GM23338 (cell line): ENCODE results near the gene SP8. TPM values are rescaled to one million over a fixed set of nuclear protein-coding genes. Genes with fewer than 3 reads are reported as not detected.

Experiments used
- ATAC-seq: fragments of 200-7000 bp; cut with Tn5 transposase; 3 replicates; pipeline ENCODE4 v1.9.1; 2020
- DNase-seq: peaks from one replicate; pipeline ENCODE4 v3.0.0-alpha.2; 2015; ENCODE audit warnings: low spot score
- H2AFZ ChIP-seq: fragments of 200-600 bp; sonication (generic); 2 replicates; pipeline ENCODE4 v1.8.0; 2016; ENCODE audit warnings: antibody characterized with exemption, mild to moderate bottlenecking, moderate library complexity
- H3F3A ChIP-seq: fragments of 200-600 bp; sonication (generic); replicated peaks from 2 replicates; pipeline ENCODE4 v1.8.0; 2017; ENCODE audit warnings: antibody characterized with exemption, mixed run types, low read depth
- H3K27ac ChIP-seq: fragments of 200-600 bp; sonication (generic); 2 replicates; pipeline ENCODE4 v1.6.1; 2016; ENCODE audit warnings: low read depth
- H3K27me3 ChIP-seq: fragments of 200-600 bp; sonication (generic); 2 replicates; pipeline ENCODE4 v1.8.0; 2016; ENCODE audit warnings: mild to moderate bottlenecking, mixed run types, moderate library complexity; ENCODE audit not compliant: insufficient read depth
- H3K36me3 ChIP-seq: fragments of 200-600 bp; sonication (generic); 2 replicates; pipeline ENCODE4 v1.8.0; 2016; ENCODE audit warnings: mild to moderate bottlenecking; ENCODE audit not compliant: insufficient read depth
- H3K4me1 ChIP-seq: fragments of 200-600 bp; sonication (generic); 2 replicates; pipeline ENCODE4 v1.8.0; 2016; ENCODE audit warnings: mild to moderate bottlenecking, moderate library complexity; ENCODE audit not compliant: insufficient read depth
- H3K4me2 ChIP-seq: fragments of 200-600 bp; sonication (generic); 2 replicates; pipeline ENCODE4 v1.7.1; 2017; ENCODE audit warnings: mixed run types
- H3K4me3 ChIP-seq: fragments of 200-600 bp; sonication (generic); 2 replicates; pipeline ENCODE4 v1.6.1; 2016; ENCODE audit warnings: mixed run types
- H3K79me2 ChIP-seq: fragments of 200-600 bp; sonication (generic); replicated peaks from 2 replicates; pipeline ENCODE4 v1.8.0; 2017; ENCODE audit warnings: mild to moderate bottlenecking; ENCODE audit not compliant: insufficient read depth
- H3K9me2 ChIP-seq: fragments of 200-600 bp; sonication (generic); 2 replicates; pipeline ENCODE4 v1.8.0; 2017; ENCODE audit not compliant: insufficient read depth
- H4K20me1 ChIP-seq: fragments of 200-600 bp; sonication (generic); replicated peaks from 2 replicates; pipeline ENCODE4 v1.8.0; 2017; ENCODE audit warnings: mild to moderate bottlenecking; ENCODE audit not compliant: insufficient read depth
- H3K27ac Mint-ChIP-seq: 2 replicates; pipeline ENCODE4 v1.8.0; 2020; ENCODE audit warnings: inconsistent platforms, mild to moderate bottlenecking, moderate library complexity, mixed read lengths
- H3K27me3 Mint-ChIP-seq: 3 replicates; pipeline ENCODE4 v1.8.0; 2022; ENCODE audit warnings: low read depth, mild to moderate bottlenecking, moderate library complexity, mixed read lengths, inconsistent platforms; ENCODE audit not compliant: insufficient read depth, poor library complexity
- H3K36me3 Mint-ChIP-seq: 3 replicates; pipeline ENCODE4 v1.8.0; 2021; ENCODE audit warnings: low read depth, mild to moderate bottlenecking, inconsistent platforms, moderate library complexity, mixed read lengths
- H3K4me1 Mint-ChIP-seq: 3 replicates; pipeline ENCODE4 v1.8.0; 2020; ENCODE audit warnings: mild to moderate bottlenecking, inconsistent platforms, mixed read lengths
- H3K4me3 Mint-ChIP-seq: 3 replicates; pipeline ENCODE4 v1.8.0; 2021; ENCODE audit warnings: moderate library complexity, mild to moderate bottlenecking, inconsistent platforms, mixed read lengths
- H3K9me3 Mint-ChIP-seq: 3 replicates; pipeline ENCODE4 v1.8.0; 2020; ENCODE audit warnings: moderate library complexity, mild to moderate bottlenecking, inconsistent platforms, mixed read lengths
- EZH2 ChIP-seq: fragments of 200-600 bp; sonication (generic); IDR thresholded peaks from one replicate; pipeline ENCODE4 v1.8.0; 2017; ENCODE audit warnings: antibody characterized with exemption, mild to moderate bottlenecking, low read depth; ENCODE audit not compliant: unreplicated experiment
- POLR2AphosphoS5 ChIP-seq: IDR thresholded peaks from 2 replicates; pipeline ENCODE4 v1.6.1; 2016; ENCODE audit warnings: antibody characterized with exemption, low read depth
- STAT1 ChIP-seq: IDR thresholded peaks from one replicate; pipeline ENCODE4 v1.6.1; 2016; ENCODE audit warnings: antibody characterized with exemption; ENCODE audit not compliant: unreplicated experiment
- ZNF331 ChIP-seq: fragments of 250-450 bp; sonication (Bioruptor Pico); IDR thresholded peaks from 2 replicates; pipeline ENCODE4 v1.5.0; 2020; ENCODE audit warnings: low read depth, mild to moderate bottlenecking, moderate library complexity
- polyA plus RNA-seq: library from polyadenylated mRNA; unstranded; fragments of >200 nt; fragmentation: Nextera tagmentation; extraction: Ambion mirVana; gene quantifications from 2 replicates; pipeline ENCODE4 v1.2.1, GENCODE V29; 2016
- total RNA-seq: library from RNA; depleted of rRNA; stranded (reverse); fragments of >200 nt; shearing (Covaris generic); gene quantifications from 2 replicates; pipeline ENCODE4 v1.2.3, GENCODE V29; 2014
- TF ChIP-seq, protein P1 (sequence below), 2 experiments: fragments of 200-600 bp in 1 of 2; sonication (generic) in 1 of 2; conservative IDR thresholded peaks; 2 replicates each; pipeline versions ENCODE4 v1.5.1 to v1.6.1; 2016 to 2017; ENCODE audit warnings: antibody characterized with exemption in 2 of 2, low read depth in 2 of 2, mild to moderate bottlenecking in 2 of 2, moderate library complexity in 1 of 2
- TF ChIP-seq, protein P2 (sequence below): IDR thresholded peaks from 2 replicates; pipeline ENCODE4 v1.6.1; 2016; ENCODE audit warnings: antibody characterized with exemption

SP8 gene
- total and polyA plus RNA-seq, 2 experiments from 2014 or later = 3.7 to 6.7 TPM

DNA sequence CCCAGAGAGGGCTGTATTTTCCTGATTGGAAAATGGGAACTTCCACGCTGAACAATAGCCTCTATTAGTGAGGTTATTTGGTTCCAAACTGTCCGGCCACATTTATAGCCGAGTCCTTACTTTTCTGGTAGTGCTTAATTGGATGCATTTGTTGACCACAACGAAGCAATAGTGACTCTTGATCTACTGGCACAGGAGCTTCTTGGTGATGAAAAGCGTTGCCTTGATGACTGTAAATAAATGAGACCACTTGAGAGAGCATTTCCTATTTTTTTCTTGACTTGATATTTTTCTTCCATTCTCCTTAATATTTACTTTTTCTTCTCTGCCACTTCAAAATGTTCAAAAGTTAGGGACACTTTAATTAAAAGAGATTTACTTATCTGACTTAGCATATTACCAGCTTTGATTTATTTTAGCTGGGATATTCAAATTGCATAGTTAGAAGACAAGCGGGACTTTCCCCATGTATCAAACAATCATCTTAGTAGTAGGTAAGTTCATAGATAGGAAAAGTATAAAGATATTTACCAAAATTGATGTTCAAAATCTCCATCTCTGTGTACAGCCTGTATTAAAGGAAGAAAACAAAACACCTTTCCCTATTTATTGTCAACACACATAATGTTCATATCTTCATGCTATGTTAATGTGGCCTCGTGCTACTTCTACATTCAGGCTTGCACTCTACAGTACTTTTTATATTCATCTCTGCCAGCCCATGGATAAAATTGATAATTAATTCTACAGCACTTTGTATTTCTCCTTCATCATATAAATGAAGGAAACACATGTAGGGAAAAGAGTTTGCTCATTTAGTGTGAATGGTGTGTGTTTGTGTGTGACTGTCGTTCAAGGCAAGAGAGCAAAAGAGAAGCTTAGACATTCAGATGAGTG lies 5.1 kb upstream of the SP8 start:
- Histone ChIP-seq H3K36me3 (no peaks in the 10 kb centered on the region), H4K20me1 (no peaks in the 10 kb centered on the region), H3K27ac (no peak overlapping the region), H2AFZ (peak overlapping the region; percentile 57), H3F3A (peaks cover 14% of the 10 kb centered on the region; the same call in 1 of the 2 replicates), H3K4me3 (peak overlapping the region; percentile 51), H3K27me3 (peaks cover 81% of the 10 kb centered on the region), H3K79me2 (no peaks in the 10 kb centered on the region), H3K4me2 (peak overlapping the region; percentile 79), H3K9me2 (no peaks in the 10 kb centered on the region), H3K4me1 (peaks cover 81% of the 10 kb centered on the region)
- Mint-ChIP-seq H3K9me3 (no peaks in the 10 kb centered on the region), H3K27ac (no peak overlapping the region), H3K4me1 (peaks cover 72% of the 10 kb centered on the region), H3K36me3 (no peaks in the 10 kb centered on the region), H3K4me3 (peak overlapping the region; percentile 76), H3K27me3 (peaks cover 72% of the 10 kb centered on the region)
- ATAC-seq (no peak), DNase-seq (no peak)
- TF ChIP-seq EZH2 (peak; percentile 60), STAT1 (no peak)

DNA sequence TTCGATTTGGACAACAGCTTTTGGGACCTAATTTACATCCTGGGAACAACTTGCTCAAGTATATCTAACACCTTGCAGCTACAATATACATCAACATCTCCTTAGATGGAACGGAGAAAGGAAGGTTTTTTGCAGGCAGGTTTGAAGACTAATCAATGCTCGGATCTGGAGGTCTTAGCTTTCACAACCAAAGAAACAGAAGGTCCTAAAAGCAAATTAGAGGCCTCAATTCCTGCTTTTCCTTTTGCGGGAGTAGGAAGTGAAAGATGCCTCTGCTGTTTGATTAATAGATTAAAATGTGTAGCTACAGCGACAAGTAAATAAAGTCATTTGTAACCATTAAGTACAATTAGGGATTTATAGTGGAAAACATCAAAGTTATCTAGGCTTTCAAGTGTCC lies 3.7 kb upstream of the SP8 start:
- H3K9me3 Mint-ChIP-seq = no peaks in the 10 kb centered on the region
- peak; percentile 59 for TF ChIP-seq EZH2
- TF ChIP-seq, protein P1, sequence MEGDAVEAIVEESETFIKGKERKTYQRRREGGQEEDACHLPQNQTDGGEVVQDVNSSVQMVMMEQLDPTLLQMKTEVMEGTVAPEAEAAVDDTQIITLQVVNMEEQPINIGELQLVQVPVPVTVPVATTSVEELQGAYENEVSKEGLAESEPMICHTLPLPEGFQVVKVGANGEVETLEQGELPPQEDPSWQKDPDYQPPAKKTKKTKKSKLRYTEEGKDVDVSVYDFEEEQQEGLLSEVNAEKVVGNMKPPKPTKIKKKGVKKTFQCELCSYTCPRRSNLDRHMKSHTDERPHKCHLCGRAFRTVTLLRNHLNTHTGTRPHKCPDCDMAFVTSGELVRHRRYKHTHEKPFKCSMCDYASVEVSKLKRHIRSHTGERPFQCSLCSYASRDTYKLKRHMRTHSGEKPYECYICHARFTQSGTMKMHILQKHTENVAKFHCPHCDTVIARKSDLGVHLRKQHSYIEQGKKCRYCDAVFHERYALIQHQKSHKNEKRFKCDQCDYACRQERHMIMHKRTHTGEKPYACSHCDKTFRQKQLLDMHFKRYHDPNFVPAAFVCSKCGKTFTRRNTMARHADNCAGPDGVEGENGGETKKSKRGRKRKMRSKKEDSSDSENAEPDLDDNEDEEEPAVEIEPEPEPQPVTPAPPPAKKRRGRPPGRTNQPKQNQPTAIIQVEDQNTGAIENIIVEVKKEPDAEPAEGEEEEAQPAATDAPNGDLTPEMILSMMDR (conservative IDR thresholded peaks at IDR 0.05; ENCODE audit: low read depth in 2 of 2) = no peak
- no peak for TF ChIP-seq STAT1
- TF ChIP-seq, protein P2, sequence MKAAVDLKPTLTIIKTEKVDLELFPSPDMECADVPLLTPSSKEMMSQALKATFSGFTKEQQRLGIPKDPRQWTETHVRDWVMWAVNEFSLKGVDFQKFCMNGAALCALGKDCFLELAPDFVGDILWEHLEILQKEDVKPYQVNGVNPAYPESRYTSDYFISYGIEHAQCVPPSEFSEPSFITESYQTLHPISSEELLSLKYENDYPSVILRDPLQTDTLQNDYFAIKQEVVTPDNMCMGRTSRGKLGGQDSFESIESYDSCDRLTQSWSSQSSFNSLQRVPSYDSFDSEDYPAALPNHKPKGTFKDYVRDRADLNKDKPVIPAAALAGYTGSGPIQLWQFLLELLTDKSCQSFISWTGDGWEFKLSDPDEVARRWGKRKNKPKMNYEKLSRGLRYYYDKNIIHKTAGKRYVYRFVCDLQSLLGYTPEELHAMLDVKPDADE = no peak
- TF ChIP-seq ZNF331 (CRISPR knock-in tag) = no peak
- TF ChIP-seq POLR2AphosphoS5 = no peak
- no peak for ATAC-seq
- no peaks in the 10 kb centered on the region for H3K36me3 ChIP-seq
- H3F3A ChIP-seq = peaks cover 16% of the 10 kb centered on the region
- H3K4me3 Mint-ChIP-seq = peak overlapping the region; percentile 76
- no peaks in the 10 kb centered on the region; the same call in 1 of the 2 replicates for H3K79me2 ChIP-seq
- no peaks in the 10 kb centered on the region for H3K9me2 ChIP-seq
- H4K20me1 ChIP-seq = no peaks in the 10 kb centered on the region
- peak overlapping the region; percentile 79 for H3K4me2 ChIP-seq
- no peak for DNase-seq
- H2AFZ ChIP-seq = no peak overlapping the region
- peaks cover 60% of the 10 kb centered on the region for H3K4me1 Mint-ChIP-seq
- H3K27ac Mint-ChIP-seq = no peak overlapping the region
- H3K27ac ChIP-seq = no peak overlapping the region
- no peaks in the 10 kb centered on the region; the same call in 2 of the 3 replicates for H3K36me3 Mint-ChIP-seq
- peaks cover 80% of the 10 kb centered on the region for H3K4me1 ChIP-seq
- H3K27me3 ChIP-seq = peaks cover 88% of the 10 kb centered on the region
- peaks cover 83% of the 10 kb centered on the region for H3K27me3 Mint-ChIP-seq
- H3K4me3 ChIP-seq = peak overlapping the region; percentile 51
